Gastrocnemius medialis (tissue), 4 donors: Measurements from ENCODE around the gene TNRC6A. TPM values are rescaled to one million over a fixed set of nuclear protein-coding genes. Genes with fewer than 3 reads are reported as not detected.

Experiments used
- ATAC-seq, 2 donors: fragments of 150-250 bp; one replicate each; pipeline ENCODE4 v1.9.1; 2016
- DNase-seq, 2 donors: peaks; one replicate each; pipeline ENCODE4 v3.0.0-alpha.2; 2019
- H3K27ac ChIP-seq, 4 donors: fragments of 200-600 bp; sonication (generic); 1 replicate in 1 of 4; 2 replicates in 3 of 4; pipeline ENCODE4 v1.5.1; 2016 to 2018; ENCODE audit warnings: mild to moderate bottlenecking in 2 of 4, moderate library complexity in 1 of 4
- H3K27me3 ChIP-seq, 3 donors: fragments of 200-600 bp; sonication (generic) in 2 of 3; 1 replicate in 1 of 3; 2 replicates in 2 of 3; pipeline versions ENCODE4 v1.5.1 to v1.6.0; 2016 to 2019; ENCODE audit warnings: mild to moderate bottlenecking in 1 of 3, moderate library complexity in 1 of 3
- H3K36me3 ChIP-seq, 2 donors: fragments of 200-600 bp; sonication (generic) in 1 of 2; one replicate each; pipeline ENCODE4 v1.5.1; 2017 to 2018
- H3K4me1 ChIP-seq, 2 donors: fragments of 200-600 bp; sonication (generic) in 1 of 2; one replicate each; pipeline ENCODE4 v1.5.1; 2016 to 2017; ENCODE audit warnings: mild to moderate bottlenecking in 2 of 2
- H3K4me3 ChIP-seq, 4 donors: fragments of 200-600 bp; sonication (generic) in 3 of 4; 1 replicate in 1 of 4; 2 replicates in 3 of 4; pipeline ENCODE4 v1.5.1; 2016 to 2019; ENCODE audit warnings: mild to moderate bottlenecking in 2 of 4
- H3K9me3 ChIP-seq, 3 donors: fragments of 200-600 bp; sonication (generic) in 2 of 3; 1 replicate in 1 of 3; 2 replicates in 2 of 3; pipeline ENCODE4 v1.5.1; 2016 to 2019
- POLR2A ChIP-seq, 2 donors: fragments of 450-650 bp; IDR thresholded peaks; one replicate each; pipeline ENCODE4 v1.6.1; 2017; ENCODE audit warnings: antibody characterized with exemption in 2 of 2, mild to moderate bottlenecking in 2 of 2, moderate library complexity in 2 of 2
- in situ Hi-C, 4 donors: fragments of 200-750 bp; cut with MboI; loops; one replicate each; pipeline versions ENCODE4 v1.15.0 to v1.8.0; 2017; ENCODE audit warnings: low sequenced_read_pairs in 4 of 4
- intact Hi-C: fragments of 100-400 bp; cut with DNase I; formaldehyde crosslinking; loops from one replicate; pipeline ENCODE4 v1.15.1; 2023; ENCODE audit warnings: low total_unique reads
- total RNA-seq, 4 donors: library from RNA; depleted of rRNA; stranded (reverse); fragments of >200 nt; gene quantifications; one replicate each; pipeline versions ENCODE4 v1.1.0 to v1.2.3, GENCODE V29; 2016
- TF ChIP-seq, protein P1 (sequence below), 5 experiments: fragments of 450-650 bp in 3 of 5; fragments of 200-600 bp in 2 of 5; sonication (generic) in 2 of 5; IDR thresholded peaks in 4 of 5; conservative IDR thresholded peaks in 1 of 5; 1 replicate in 4 of 5; 2 replicates in 1 of 5; pipeline ENCODE4 v1.5.1; 2016 to 2019; ENCODE audit warnings: antibody characterized with exemption in 5 of 5, mild to moderate bottlenecking in 3 of 5, moderate library complexity in 3 of 5

The TNRC6A gene
- total RNA-seq, 4 donors from 2014 or later: 16.9 to 26.0 (median 23.1) TPM

DNA sequence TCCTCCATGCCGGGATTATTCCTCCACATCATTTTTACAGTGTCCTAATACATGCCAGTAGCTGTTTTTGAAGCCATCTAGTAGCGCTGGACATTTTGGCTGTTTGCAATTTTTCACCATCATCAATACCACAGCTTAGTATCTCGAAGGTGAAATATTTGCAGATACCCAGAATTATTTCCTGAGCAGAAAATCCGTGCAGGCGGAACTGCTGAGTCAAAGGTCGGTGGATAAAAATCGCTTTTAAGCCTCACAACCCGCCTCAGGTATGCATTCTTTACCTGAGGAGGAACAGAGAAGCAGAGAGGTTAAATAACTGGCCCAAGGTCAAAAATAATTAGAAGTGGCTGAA lies 584 bp upstream of the TNRC6A start:
- ATAC-seq (peak in 1 of 2 donors; percentile 9), DNase-seq (no peak)
- H3K4me1 ChIP-seq: peaks cover 35 to 37% of the 10 kb centered on the region in 2 donors
- peak overlapping the region; percentile 81 to 94 (median 89) for H3K27ac ChIP-seq
- H3K9me3 ChIP-seq: no peaks in the 10 kb centered on the region
- in situ Hi-C loops: no loop called here
- TF ChIP-seq POLR2A (IDR thresholded peaks at IDR 0.05): no peak
- TF ChIP-seq, protein P1, sequence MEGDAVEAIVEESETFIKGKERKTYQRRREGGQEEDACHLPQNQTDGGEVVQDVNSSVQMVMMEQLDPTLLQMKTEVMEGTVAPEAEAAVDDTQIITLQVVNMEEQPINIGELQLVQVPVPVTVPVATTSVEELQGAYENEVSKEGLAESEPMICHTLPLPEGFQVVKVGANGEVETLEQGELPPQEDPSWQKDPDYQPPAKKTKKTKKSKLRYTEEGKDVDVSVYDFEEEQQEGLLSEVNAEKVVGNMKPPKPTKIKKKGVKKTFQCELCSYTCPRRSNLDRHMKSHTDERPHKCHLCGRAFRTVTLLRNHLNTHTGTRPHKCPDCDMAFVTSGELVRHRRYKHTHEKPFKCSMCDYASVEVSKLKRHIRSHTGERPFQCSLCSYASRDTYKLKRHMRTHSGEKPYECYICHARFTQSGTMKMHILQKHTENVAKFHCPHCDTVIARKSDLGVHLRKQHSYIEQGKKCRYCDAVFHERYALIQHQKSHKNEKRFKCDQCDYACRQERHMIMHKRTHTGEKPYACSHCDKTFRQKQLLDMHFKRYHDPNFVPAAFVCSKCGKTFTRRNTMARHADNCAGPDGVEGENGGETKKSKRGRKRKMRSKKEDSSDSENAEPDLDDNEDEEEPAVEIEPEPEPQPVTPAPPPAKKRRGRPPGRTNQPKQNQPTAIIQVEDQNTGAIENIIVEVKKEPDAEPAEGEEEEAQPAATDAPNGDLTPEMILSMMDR (IDR thresholded peaks at IDR 0.05 in 4 of 5, conservative IDR thresholded peaks at IDR 0.05 in 1 of 5): no peak
- no peaks in the 10 kb centered on the region for H3K27me3 ChIP-seq
- intact Hi-C loops: loop anchor here (2.0 kb wide), 2 partner anchors 48 to 382 kb away; partner anchors contain the start of gene LCMT1
- H3K36me3 ChIP-seq: peaks cover 0 to 10% of the 10 kb centered on the region in 2 donors
- H3K4me3 ChIP-seq: peak overlapping the region; percentile 57 to 83 (median 73)

- H3K27me3 ChIP-seq: no peaks in the 10 kb centered on the region
- H3K4me1 ChIP-seq: peaks cover 45 to 50% of the 10 kb centered on the region in 2 donors
- in situ Hi-C loops (no loop called here), intact Hi-C loops (loop anchor here (2.0 to 10.0 kb wide), 4 partner anchors 17 to 525 kb away; partner anchors contain the start of genes LCMT1 and ZKSCAN2)
- H3K27ac ChIP-seq: peak overlapping the region; percentile 81 to 94 (median 89)
- peaks cover 0 to 11% of the 10 kb centered on the region in 2 donors for H3K36me3 ChIP-seq
- no peaks in the 10 kb centered on the region for H3K9me3 ChIP-seq
- DNase-seq: peak in 1 of 2 donors; percentile 20
- H3K4me3 ChIP-seq: peak overlapping the region; percentile 57 to 92 (median 77)
- TF ChIP-seq POLR2A (IDR thresholded peaks at IDR 0.05): no peak
- TF ChIP-seq, protein P1 (IDR thresholded peaks at IDR 0.05 in 4 of 5, conservative IDR thresholded peaks at IDR 0.05 in 1 of 5): no peak
- ATAC-seq: peak; percentile 65 to 75
Observed at GRCh38 chr16:24729951-24730815, 732 bp downstream of the TNRC6A start.

GRCh38 chr16:24730914-24731313 lies 1.5 kb downstream of the TNRC6A start:
- Histone ChIP-seq H3K27ac (peak overlapping the region; percentile 81 to 94 (median 89)), H3K9me3 (no peaks in the 10 kb centered on the region), H3K27me3 (no peaks in the 10 kb centered on the region), H3K4me1 (peaks cover 52 to 56% of the 10 kb centered on the region in 2 donors), H3K4me3 (peak overlapping the region; percentile 57 to 92 (median 77)), H3K36me3 (peaks cover 0 to 11% of the 10 kb centered on the region in 2 donors)
- ATAC-seq: no peak
- TF ChIP-seq, protein P1 (IDR thresholded peaks at IDR 0.05 in 4 of 5, conservative IDR thresholded peaks at IDR 0.05 in 1 of 5): no peak
- no peak for TF ChIP-seq POLR2A (IDR thresholded peaks at IDR 0.05)
- DNase-seq: no peak
- in situ Hi-C loops: no loop called here
- intact Hi-C loops: loop anchor here (2.0 to 10.0 kb wide), 2 partner anchors 16 to 524 kb away; partner anchors contain the start of gene ZKSCAN2

DNA sequence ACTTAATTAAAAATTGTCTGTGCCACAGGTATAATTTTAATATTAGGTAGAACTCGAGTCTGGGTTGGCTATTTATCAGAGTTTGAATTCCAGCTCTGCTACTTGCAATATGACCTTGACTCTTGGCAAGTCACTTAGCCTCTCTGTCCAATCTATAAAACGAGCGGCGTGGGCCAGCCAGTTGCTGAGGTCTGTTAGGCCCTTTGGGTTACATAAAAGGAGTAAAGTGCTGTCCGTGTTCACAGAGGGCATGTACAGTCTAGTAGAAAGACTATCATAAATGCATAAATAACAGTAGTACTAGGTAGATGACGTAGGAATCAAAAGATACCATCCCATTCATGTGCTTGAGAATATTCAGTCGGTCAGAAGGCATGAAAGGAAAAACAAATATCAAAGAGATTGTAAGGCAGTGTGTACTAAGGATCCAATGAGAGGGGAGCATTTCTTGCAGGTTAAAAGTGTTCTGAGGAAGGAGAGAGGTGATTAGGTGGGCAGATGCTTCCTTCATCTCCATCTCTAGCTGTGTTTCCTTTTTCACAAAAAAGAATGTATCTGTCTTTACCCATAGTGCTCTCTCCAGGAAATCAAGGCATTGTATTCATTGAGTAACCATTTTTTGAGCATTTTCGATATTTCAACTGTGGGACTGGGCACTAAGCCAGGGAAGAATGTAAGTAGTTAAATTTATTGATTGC lies 2.4 kb downstream of the TNRC6A start:
- intact Hi-C loops: loop anchor here (2.0 to 10.0 kb wide), 2 partner anchors 15 to 523 kb away; partner anchors contain the start of gene ZKSCAN2
- TF ChIP-seq POLR2A (IDR thresholded peaks at IDR 0.05): no peak
- TF ChIP-seq, protein P1 (IDR thresholded peaks at IDR 0.05 in 4 of 5, conservative IDR thresholded peaks at IDR 0.05 in 1 of 5): no peak
- H3K4me3 ChIP-seq: peak overlapping the region; percentile 57 to 92 (median 77)
- in situ Hi-C loops: no loop called here
- peak in 1 of 2 donors; percentile 37 for DNase-seq
- H3K27ac ChIP-seq: peak overlapping the region; percentile 81 to 94 (median 89)
- H3K9me3 ChIP-seq: no peaks in the 10 kb centered on the region
- no peaks in the 10 kb centered on the region for H3K27me3 ChIP-seq
- peak in 1 of 2 donors; percentile 14 for ATAC-seq
- peaks cover 0 to 11% of the 10 kb centered on the region in 2 donors for H3K36me3 ChIP-seq
- peaks cover 61 to 65% of the 10 kb centered on the region in 2 donors for H3K4me1 ChIP-seq
